GM18511 (cell line): Measurements from ENCODE around the gene NEFH.
"Not testable (repeated sequence)": the region's sequence is repeated elsewhere in the genome, so short reads cannot be mapped to it uniquely, and the experiment has no call there.

Experiments
- ATAC-seq: cut with Tn5 transposase; IDR thresholded peaks from one replicate; pipeline ENCODE4 v1.9.1; 2021; ENCODE audit warnings: mild to moderate bottlenecking, moderate library complexity; ENCODE audit not compliant: unreplicated experiment

Gene NEFH

GRCh38 chr22:29479417-29480261, at the start of gene NEFH:
Gene NEFH (plus strand): TSS chr22:29480218. CDS start chr22:29480263, 45 bp downstream.
- ATAC-seq: no peak

- no peak for ATAC-seq
Observed at GRCh38 chr22:29431986-29432385, 48.0 kb upstream of the NEFH start.

GRCh38 chr22:29433856-29434255, 46.2 kb upstream of the NEFH start:
- no peak for ATAC-seq

- ATAC-seq: no peak
Observed at GRCh38 chr22:29434288-29434687, 45.7 kb upstream of the NEFH start.

- ATAC-seq: no peak
Observed at GRCh38 chr22:29435236-29436136, 44.5 kb upstream of the NEFH start.

- ATAC-seq: not testable (repeated sequence)
Observed at GRCh38 chr22:29438283-29438682, 41.7 kb upstream of the NEFH start, which contains the start of gene RFPL1. Gene RFPL1 (plus strand): TSS chr22:29438583.

GRCh38 chr22:29442976-29443375, 37.0 kb upstream of the NEFH start:
- no peak for ATAC-seq

- ATAC-seq: no peak
Observed at GRCh38 chr22:29443452-29443851, 36.6 kb upstream of the NEFH start.

GRCh38 chr22:29443861-29444792, 35.9 kb upstream of the NEFH start:
- ATAC-seq: no peak

- ATAC-seq: no peak
Observed at GRCh38 chr22:29445508-29445907, 34.5 kb upstream of the NEFH start.

GRCh38 chr22:29447906-29448305, 32.1 kb upstream of the NEFH start:
- ATAC-seq: no peak

GRCh38 chr22:29449296-29449875, 30.6 kb upstream of the NEFH start:
- ATAC-seq: no peak

- no peak for ATAC-seq
Observed at GRCh38 chr22:29450222-29450621, 29.8 kb upstream of the NEFH start.

- no peak for ATAC-seq
Observed at GRCh38 chr22:29451863-29452262, 28.2 kb upstream of the NEFH start.

- no peak for ATAC-seq
Observed at GRCh38 chr22:29454276-29454675, 25.7 kb upstream of the NEFH start.

- ATAC-seq: no peak
Observed at GRCh38 chr22:29456211-29456671, 23.8 kb upstream of the NEFH start.

GRCh38 chr22:29457730-29458129, 22.3 kb upstream of the NEFH start:
- ATAC-seq: no peak

GRCh38 chr22:29458551-29458950, 21.5 kb upstream of the NEFH start:
- ATAC-seq: no peak

GRCh38 chr22:29459773-29460172, 20.2 kb upstream of the NEFH start:
- no peak for ATAC-seq

- no peak for ATAC-seq
Observed at GRCh38 chr22:29461263-29461662, 18.8 kb upstream of the NEFH start.
